Tibial artery (tissue), 4 donors: ENCODE data around the gene FTHL17.

Experiments used
- DNase-seq, 2 donors: peaks; one replicate each; pipeline ENCODE4 v3.0.0-alpha.2; 2019
- H3K27ac ChIP-seq, 2 donors: fragments of 200-600 bp; sonication (generic) in 1 of 2; 1 replicate in 1 of 2; 2 replicates in 1 of 2; pipeline ENCODE4 v1.5.1; 2018 to 2019; ENCODE audit warnings: mild to moderate bottlenecking in 1 of 2
- H3K27me3 ChIP-seq, 2 donors: fragments of 200-600 bp; sonication (generic) in 1 of 2; one replicate each; pipeline versions ENCODE4 v1.5.1 to v1.6.0; 2016 to 2019
- H3K36me3 ChIP-seq, 3 donors: fragments of 200-600 bp; sonication (generic) in 2 of 3; one replicate each; pipeline ENCODE4 v1.5.1; 2016 to 2019; ENCODE audit warnings: mild to moderate bottlenecking in 2 of 3
- H3K4me1 ChIP-seq, 4 donors: fragments of 200-600 bp; sonication (generic) in 2 of 4; 1 replicate in 3 of 4; 2 replicates in 1 of 4; pipeline ENCODE4 v1.5.1; 2016 to 2019
- H3K4me3 ChIP-seq, 2 donors: fragments of 200-600 bp; sonication (generic) in 1 of 2; 1 replicate in 1 of 2; 2 replicates in 1 of 2; pipeline ENCODE4 v1.5.1; 2018 to 2019; ENCODE audit warnings: mild to moderate bottlenecking in 2 of 2
- H3K9me3 ChIP-seq, 3 donors: fragments of 200-600 bp; sonication (generic) in 1 of 3; one replicate each; pipeline ENCODE4 v1.5.1; 2016 to 2019
- intact Hi-C: fragments of 100-400 bp; cut with DNase I; formaldehyde crosslinking; loops from one replicate; pipeline ENCODE4 v1.15.0; 2023; ENCODE audit warnings: low total_unique reads
- TF ChIP-seq, protein P1 (sequence below), 2 experiments: fragments of 200-600 bp in 1 of 2; fragments of 450-650 bp in 1 of 2; IDR thresholded peaks; one replicate each; pipeline ENCODE4 v1.5.1; 2017 to 2019; ENCODE audit warnings: antibody characterized with exemption in 2 of 2, mild to moderate bottlenecking in 1 of 2, moderate library complexity in 1 of 2

FTHL17 gene

GRCh38 chrX:31039327-31039711, 32.5 kb downstream of the FTHL17 start:
- H3K27ac ChIP-seq: no peak overlapping the region
- TF ChIP-seq, protein P1, sequence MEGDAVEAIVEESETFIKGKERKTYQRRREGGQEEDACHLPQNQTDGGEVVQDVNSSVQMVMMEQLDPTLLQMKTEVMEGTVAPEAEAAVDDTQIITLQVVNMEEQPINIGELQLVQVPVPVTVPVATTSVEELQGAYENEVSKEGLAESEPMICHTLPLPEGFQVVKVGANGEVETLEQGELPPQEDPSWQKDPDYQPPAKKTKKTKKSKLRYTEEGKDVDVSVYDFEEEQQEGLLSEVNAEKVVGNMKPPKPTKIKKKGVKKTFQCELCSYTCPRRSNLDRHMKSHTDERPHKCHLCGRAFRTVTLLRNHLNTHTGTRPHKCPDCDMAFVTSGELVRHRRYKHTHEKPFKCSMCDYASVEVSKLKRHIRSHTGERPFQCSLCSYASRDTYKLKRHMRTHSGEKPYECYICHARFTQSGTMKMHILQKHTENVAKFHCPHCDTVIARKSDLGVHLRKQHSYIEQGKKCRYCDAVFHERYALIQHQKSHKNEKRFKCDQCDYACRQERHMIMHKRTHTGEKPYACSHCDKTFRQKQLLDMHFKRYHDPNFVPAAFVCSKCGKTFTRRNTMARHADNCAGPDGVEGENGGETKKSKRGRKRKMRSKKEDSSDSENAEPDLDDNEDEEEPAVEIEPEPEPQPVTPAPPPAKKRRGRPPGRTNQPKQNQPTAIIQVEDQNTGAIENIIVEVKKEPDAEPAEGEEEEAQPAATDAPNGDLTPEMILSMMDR (IDR thresholded peaks at IDR 0.05): no peak
- intact Hi-C loops: no loop called here
- no peak overlapping the region for H3K4me3 ChIP-seq
- H3K36me3 ChIP-seq: no peaks in the 10 kb centered on the region
- H3K4me1 ChIP-seq: no peaks in the 10 kb centered on the region
- H3K27me3 ChIP-seq: no peaks in the 10 kb centered on the region
- no peaks in the 10 kb centered on the region for H3K9me3 ChIP-seq
- no peak for DNase-seq

GRCh38 chrX:31038575-31039326, 33.1 kb downstream of the FTHL17 start:
- Histone ChIP-seq H3K27ac (no peak overlapping the region), H3K27me3 (no peaks in the 10 kb centered on the region), H3K4me3 (no peak overlapping the region), H3K36me3 (no peaks in the 10 kb centered on the region), H3K9me3 (no peaks in the 10 kb centered on the region), H3K4me1 (no peaks in the 10 kb centered on the region)
- TF ChIP-seq, protein P1 (IDR thresholded peaks at IDR 0.05): peak; percentile 35 to 47
- intact Hi-C loops: no loop called here
- peak in 1 of 2 donors; percentile 20 for DNase-seq

DNA sequence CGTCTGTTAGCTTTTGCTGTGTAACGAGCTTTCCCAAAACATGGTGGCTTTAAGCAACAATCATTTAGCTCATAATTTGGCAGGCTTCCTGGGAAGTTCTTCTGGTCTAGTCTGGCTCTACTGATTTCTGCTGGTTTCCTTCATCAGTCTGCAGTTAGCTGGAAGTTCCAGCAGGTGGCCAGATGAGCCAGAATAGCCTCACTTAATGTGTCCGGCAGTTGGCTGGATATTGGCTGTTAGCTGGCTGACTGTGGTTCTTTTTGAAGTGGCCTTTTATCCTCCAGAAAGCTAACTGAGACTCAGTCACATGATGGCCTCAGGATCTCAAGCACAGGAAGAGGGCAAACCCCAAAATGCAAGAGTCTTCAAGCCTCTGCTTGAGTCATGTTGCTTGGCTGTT, 34.9 kb downstream of the FTHL17 start:
- DNase-seq: peak; percentile 23 to 64
- TF ChIP-seq, protein P1 (IDR thresholded peaks at IDR 0.05): peak; percentile 48
- Histone ChIP-seq H3K27ac (no peak overlapping the region), H3K27me3 (no peaks in the 10 kb centered on the region), H3K4me3 (no peak overlapping the region), H3K4me1 (no peaks in the 10 kb centered on the region), H3K36me3 (no peaks in the 10 kb centered on the region), H3K9me3 (no peaks in the 10 kb centered on the region)
- intact Hi-C loops: no loop called here

DNA sequence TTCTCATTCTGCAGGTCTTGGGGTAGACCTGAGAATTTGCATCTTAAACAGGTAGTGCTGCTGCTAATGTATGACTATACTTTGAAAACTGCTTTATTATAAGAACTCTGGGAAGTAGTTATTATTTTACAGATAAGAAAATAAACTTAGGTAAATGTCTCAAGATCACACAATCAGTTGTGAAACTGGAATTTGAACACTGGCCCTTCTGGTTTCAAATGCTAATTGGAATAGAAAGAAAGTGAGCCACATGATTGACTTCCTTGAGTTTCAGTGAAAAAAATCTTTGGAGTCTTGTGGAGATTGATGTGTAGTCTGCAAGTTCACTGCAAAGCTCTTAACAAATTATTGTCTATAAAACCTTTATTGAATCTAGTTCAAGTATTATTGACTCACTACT, 44.5 kb downstream of the FTHL17 start:
- Histone ChIP-seq H3K4me1 (no peaks in the 10 kb centered on the region), H3K4me3 (no peak overlapping the region), H3K9me3 (no peaks in the 10 kb centered on the region), H3K27ac (no peak overlapping the region), H3K36me3 (no peaks in the 10 kb centered on the region), H3K27me3 (no peaks in the 10 kb centered on the region)
- TF ChIP-seq, protein P1 (IDR thresholded peaks at IDR 0.05): no peak
- intact Hi-C loops: no loop called here
- DNase-seq: no peak

GRCh38 chrX:31024866-31025265, 47.0 kb downstream of the FTHL17 start:
- TF ChIP-seq, protein P1 (IDR thresholded peaks at IDR 0.05): no peak

More at GRCh38 chrX:31024866-31025265, 47.0 kb downstream of the FTHL17 start:
- intact Hi-C loops: no loop called here
- Histone ChIP-seq H3K4me3 (no peak overlapping the region), H3K27ac (no peak overlapping the region), H3K9me3 (peaks cover 0 to 7% (median 0%) of the 10 kb centered on the region in 3 donors), H3K36me3 (no peaks in the 10 kb centered on the region), H3K4me1 (no peaks in the 10 kb centered on the region), H3K27me3 (no peaks in the 10 kb centered on the region)
- DNase-seq: no peak
